ENCODE measurements around the gene CTBP2.
A peak's percentile ranks its signal among the peaks of the same experiment; 100 is the strongest.

Gene CTBP2

DNA sequence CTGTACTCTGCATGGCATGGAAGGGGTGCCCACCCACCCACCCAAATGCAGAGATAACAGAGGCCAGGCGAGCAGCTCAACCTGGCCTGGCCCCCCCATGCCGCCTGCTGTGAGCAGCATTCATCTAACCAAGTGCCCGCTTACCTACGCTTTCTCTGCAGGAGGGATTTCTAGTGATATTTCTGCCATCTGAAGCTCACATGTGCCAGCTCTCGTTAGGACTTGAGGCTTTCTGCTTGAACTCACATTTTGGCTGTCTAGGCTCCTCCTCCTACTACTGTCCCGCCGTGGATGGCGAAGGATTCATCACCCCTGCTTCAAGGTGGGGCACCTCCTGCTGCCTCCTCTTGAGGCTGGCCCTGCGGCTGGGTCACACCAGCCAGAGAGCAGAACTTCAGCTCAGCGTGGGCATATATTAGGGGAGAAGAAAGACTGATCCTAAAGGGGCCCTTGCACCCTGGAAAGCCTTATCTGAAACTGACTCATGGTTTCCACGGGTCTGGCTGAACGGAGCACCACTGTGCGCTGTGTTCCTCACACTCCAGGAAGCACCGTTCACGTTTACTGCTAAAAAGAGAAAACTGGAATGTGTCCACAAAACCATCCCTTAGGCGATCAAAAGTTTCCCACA is 45.5 kb downstream of the CTBP2 start:
- TF ChIP-seq ZFX (IDR thresholded peaks at IDR 0.05): no peak
- TF ChIP-seq, protein P1, sequence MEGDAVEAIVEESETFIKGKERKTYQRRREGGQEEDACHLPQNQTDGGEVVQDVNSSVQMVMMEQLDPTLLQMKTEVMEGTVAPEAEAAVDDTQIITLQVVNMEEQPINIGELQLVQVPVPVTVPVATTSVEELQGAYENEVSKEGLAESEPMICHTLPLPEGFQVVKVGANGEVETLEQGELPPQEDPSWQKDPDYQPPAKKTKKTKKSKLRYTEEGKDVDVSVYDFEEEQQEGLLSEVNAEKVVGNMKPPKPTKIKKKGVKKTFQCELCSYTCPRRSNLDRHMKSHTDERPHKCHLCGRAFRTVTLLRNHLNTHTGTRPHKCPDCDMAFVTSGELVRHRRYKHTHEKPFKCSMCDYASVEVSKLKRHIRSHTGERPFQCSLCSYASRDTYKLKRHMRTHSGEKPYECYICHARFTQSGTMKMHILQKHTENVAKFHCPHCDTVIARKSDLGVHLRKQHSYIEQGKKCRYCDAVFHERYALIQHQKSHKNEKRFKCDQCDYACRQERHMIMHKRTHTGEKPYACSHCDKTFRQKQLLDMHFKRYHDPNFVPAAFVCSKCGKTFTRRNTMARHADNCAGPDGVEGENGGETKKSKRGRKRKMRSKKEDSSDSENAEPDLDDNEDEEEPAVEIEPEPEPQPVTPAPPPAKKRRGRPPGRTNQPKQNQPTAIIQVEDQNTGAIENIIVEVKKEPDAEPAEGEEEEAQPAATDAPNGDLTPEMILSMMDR (conservative IDR thresholded peaks at IDR 0.05): no peak
- H3K27ac ChIP-seq: peak overlapping the region; percentile 28; the same call in 1 of the 2 replicates

DNA sequence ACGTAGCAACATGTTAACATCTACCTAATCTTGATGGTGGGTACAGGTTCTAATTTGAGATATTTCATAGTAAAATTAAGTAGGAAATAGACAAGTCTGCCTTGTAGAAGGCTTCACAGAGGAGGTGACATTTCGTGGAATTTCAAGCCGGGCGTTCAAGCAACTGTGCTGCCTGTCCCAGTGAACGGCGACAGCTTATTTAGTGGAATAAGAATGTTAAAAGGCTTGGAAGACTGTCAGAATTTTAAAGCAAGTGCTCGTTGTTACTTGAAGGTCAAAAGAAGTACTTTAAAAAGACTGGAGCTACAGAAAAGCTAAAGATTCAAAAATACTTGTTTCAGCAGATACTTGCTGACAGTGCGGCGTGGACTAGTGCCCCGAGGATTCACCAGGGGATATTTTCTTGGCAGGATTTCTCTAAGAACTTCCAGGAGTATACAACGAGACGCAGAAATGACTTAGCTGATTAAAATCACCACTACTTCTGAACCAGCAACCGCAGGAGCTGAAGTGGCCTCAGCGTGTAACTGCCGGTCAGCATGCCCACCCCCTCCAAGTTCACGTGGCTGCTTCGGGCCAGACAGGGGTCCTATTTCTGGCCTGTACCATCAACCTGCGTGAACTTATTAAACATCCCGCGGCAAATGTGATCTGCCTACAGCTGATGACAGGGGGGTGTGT is 46.5 kb downstream of the CTBP2 start:
- TF ChIP-seq, protein P1 (conservative IDR thresholded peaks at IDR 0.05): no peak
- TF ChIP-seq ZFX (IDR thresholded peaks at IDR 0.05): no peak
- H3K27ac ChIP-seq: no peak overlapping the region; the same call in 1 of the 2 replicates

DNA sequence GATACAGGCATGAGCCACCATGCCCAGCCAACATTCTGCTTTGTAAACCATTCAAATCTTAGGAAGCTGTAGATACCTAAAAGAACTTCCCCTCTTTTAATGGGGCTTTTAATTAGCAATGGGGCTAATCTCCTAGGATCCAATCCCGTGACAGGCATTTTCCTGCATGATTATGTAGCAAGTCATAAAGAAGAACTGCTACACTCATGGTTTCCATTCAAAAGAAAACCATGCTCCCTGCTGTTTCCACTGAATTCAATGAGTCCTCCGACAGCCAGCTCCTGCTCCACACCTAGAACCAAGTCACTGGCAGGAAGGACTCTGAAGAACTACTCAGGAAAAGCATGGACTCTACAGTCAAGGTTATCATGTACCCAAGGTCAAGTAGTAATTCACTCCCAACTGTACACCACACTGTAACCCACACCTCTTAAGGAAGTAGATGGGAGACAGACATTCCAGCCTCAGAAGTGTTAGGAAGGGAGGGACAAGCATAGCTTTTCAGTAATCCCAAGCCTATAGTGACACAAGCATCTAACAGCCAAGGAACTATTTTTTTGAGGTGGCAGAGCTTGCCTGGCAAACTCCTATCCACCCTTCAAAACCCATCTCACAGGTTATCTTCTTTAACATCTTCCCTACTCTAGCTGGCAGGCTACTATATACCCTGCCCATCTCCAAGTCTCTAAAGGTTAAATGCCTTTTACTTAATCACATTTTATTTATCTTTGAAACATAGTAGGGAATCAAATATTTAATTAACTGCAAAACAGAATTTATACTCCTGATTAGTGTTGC is 47.5 kb downstream of the CTBP2 start:
- TF ChIP-seq, protein P1 (conservative IDR thresholded peaks at IDR 0.05): no peak
- no peak for TF ChIP-seq ZFX (IDR thresholded peaks at IDR 0.05)
- no peak overlapping the region; the same call in 1 of the 2 replicates for H3K27ac ChIP-seq

DNA sequence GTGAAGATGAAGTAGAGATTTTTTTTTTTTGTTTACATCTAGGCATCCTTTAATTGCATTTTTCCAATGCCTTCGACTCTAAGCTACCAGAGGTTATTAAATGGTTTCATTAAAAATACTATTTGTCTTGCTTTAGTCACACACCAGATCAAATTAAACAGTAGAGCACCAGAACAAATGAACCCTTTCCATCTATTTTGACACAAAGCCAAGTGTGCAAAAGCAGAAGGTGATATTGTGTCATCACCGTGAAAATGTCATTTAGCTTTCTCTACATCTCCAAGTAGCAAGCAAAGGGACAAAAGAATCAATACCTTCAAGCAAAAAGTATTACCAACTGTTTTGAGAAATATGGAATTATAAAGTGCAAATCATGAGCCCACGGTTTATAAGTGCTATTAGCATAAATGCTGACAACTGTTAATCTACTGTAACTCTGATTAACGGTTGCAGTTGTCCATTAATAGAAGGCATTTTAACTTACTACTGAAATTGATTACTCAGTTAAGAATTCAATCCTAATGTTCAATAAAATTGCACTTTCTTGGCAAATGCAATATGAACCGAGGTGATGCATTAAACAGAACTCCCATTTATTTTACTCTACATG is 49.1 kb downstream of the CTBP2 start:
- no peak for TF ChIP-seq ZFX (IDR thresholded peaks at IDR 0.05)
- no peak overlapping the region for H3K27ac ChIP-seq

DNA sequence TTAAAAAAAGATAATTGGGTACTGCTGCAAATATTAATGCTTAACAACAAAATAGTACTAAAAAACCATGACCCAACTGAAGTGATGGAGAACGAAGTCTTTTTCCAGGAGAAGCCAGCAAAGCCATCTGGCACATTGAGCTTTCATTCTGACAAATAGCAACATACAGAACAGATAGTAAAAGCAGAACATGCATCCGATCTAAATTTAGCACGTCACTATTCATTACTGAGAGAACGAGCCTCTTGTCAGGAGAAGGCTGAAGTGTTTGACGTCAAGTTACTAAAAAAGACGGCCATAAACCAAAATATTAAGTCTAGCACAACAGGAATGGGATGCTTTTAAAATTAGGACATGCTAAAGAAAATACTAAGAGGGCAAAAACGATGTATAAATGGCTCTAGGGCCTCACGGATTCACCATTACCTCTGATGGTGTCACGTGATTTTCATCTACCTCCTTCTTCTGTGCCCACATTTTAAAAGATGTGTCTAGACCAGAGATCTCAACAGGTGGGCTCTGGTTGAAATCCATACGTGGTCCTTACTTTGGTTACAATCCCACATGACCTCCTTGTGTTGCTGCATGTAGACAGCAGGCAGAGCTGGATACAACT is 52.3 kb downstream of the CTBP2 start:
- H3K27ac ChIP-seq: no peak overlapping the region
- TF ChIP-seq, protein P1 (conservative IDR thresholded peaks at IDR 0.05): no peak
- TF ChIP-seq ZFX (IDR thresholded peaks at IDR 0.05): no peak

DNA sequence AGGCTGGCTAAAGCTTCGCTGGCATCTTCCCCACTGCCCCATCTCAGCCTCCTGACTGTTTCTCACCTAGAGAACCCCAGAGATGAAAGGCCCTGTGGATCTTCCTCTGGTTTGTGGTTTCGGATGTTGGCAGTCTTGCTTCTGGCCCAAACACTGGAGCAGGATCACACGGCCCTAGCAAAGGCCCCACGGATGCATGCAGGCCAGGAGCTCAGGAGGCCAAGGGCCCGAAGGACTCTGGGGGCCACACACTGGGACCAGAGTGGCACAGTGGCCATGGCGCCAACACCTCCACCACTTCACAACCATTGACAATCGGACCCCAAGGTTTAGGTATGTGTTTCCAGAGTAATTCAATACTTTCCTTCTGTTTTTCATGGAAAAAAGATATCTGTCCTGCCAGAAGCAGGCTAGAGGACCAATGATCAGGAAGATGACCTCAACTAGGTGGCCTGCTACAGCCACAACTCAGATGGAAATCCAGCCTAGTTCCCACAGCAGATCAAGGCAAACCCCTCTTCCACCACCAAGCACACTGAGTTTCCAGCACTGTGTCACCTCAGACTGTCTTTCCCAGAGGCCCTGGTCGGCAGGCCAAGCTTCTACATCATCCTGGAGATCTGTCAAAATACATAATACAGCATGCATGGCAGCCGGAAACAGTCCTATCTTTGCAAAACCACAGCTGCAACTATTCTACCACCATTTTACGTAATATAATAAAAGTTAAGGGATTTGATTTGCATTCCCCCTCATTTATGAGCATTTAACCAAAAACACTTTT is 53.0 kb downstream of the CTBP2 start:
- TF ChIP-seq ZFX (IDR thresholded peaks at IDR 0.05): no peak
- TF ChIP-seq, protein P1 (conservative IDR thresholded peaks at IDR 0.05): no peak
- peak overlapping the region; percentile 20 for H3K27ac ChIP-seq

DNA sequence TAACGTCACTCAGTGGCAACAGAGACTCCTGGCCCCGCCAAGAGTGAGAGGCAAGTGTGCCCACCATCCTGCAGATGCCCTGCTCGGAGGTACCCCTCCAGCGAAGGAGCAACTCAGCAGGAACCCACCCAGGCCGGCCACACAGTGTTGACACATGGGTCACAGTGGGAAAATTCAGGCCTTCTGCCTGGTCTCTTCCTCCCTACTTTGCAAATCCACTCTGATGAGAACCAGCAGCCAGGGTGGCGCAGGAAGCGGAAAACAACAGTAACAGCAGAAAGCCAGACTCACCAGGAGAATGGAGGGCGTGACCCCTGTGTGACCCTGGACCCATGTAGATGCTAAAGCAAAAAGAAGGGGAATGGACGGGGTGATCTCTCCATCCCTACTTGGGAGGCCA is 53.8 kb downstream of the CTBP2 start:
- no peak for TF ChIP-seq ZFX (IDR thresholded peaks at IDR 0.05)
- TF ChIP-seq, protein P1 (conservative IDR thresholded peaks at IDR 0.05): no peak
- H3K27ac ChIP-seq: no peak overlapping the region

Data from C4-2B (cell line).